GM19372 (cell line): Measurements from ENCODE around the gene SHROOM1.
A peak's percentile ranks its signal among the peaks of the same experiment; 100 is the strongest.
"Not testable (repeated sequence)": the region's sequence is repeated elsewhere in the genome, so short reads cannot be mapped to it uniquely, and the experiment has no call there.

Source experiments
- ATAC-seq: cut with Tn5 transposase; IDR thresholded peaks from one replicate; pipeline ENCODE4 v1.9.1; 2021; ENCODE audit warnings: mild to moderate bottlenecking, low read depth, moderate library complexity; ENCODE audit not compliant: unreplicated experiment

SHROOM1 gene

GRCh38 chr5:132830436-132831094, at the start of gene SHROOM1:
SHROOM1 (minus strand) TSS chr5:132830647; CDS start chr5:132826140, 4,507 bp downstream.
- peak; percentile 70 for ATAC-seq

- ATAC-seq, result no peak
Observed at GRCh38 chr5:132877938-132878337, 47.5 kb upstream of the SHROOM1 start.

- ATAC-seq, result no peak
Observed at GRCh38 chr5:132877466-132877865, 47.0 kb upstream of the SHROOM1 start.

- no peak for ATAC-seq
Observed at GRCh38 chr5:132876020-132876759, 45.7 kb upstream of the SHROOM1 start.

GRCh38 chr5:132873930-132874271, 43.5 kb upstream of the SHROOM1 start:
- no peak for ATAC-seq

- ATAC-seq, result no peak
Observed at GRCh38 chr5:132873119-132873929, 42.9 kb upstream of the SHROOM1 start, which contains the start of gene LEAP2. LEAP2 (plus strand) TSS chr5:132873668; CDS start chr5:132873695, 27 bp downstream.

GRCh38 chr5:132872788-132873118, 42.3 kb upstream of the SHROOM1 start:
- no peak for ATAC-seq

GRCh38 chr5:132871459-132872284, 41.2 kb upstream of the SHROOM1 start:
- no peak for ATAC-seq

- no peak for ATAC-seq
Observed at GRCh38 chr5:132870801-132871200, 40.4 kb upstream of the SHROOM1 start.

- ATAC-seq, result no peak
Observed at GRCh38 chr5:132868754-132869153, 38.3 kb upstream of the SHROOM1 start.

- no peak for ATAC-seq
Observed at GRCh38 chr5:132867046-132867451, 36.6 kb upstream of the SHROOM1 start.

GRCh38 chr5:132866342-132867045, 36.0 kb upstream of the SHROOM1 start, which contains the start of the genes GDF9 and UQCRQ:
GDF9 (minus strand) TSS chr5:132866469; CDS start chr5:132864533, 1,936 bp downstream.
UQCRQ (plus strand) TSS chr5:132866642; CDS start chr5:132866882, 240 bp downstream.
- peak; percentile 98 for ATAC-seq

GRCh38 chr5:132865668-132866341, 35.4 kb upstream of the SHROOM1 start:
- peak; percentile 25 for ATAC-seq

- no peak for ATAC-seq
Observed at GRCh38 chr5:132860742-132861141, 30.3 kb upstream of the SHROOM1 start.

- no peak for ATAC-seq
Observed at GRCh38 chr5:132859889-132860437, 29.5 kb upstream of the SHROOM1 start.

- ATAC-seq, result no peak
Observed at GRCh38 chr5:132856011-132856410, 25.6 kb upstream of the SHROOM1 start.

GRCh38 chr5:132854992-132855391, 24.5 kb upstream of the SHROOM1 start:
- not testable (repeated sequence) for ATAC-seq

GRCh38 chr5:132854301-132854700, 23.9 kb upstream of the SHROOM1 start:
- no peak for ATAC-seq

- no peak for ATAC-seq
Observed at GRCh38 chr5:132853790-132854189, 23.3 kb upstream of the SHROOM1 start.
